ENCODE measurements around the gene SPSB1.
A peak's percentile ranks its signal among the peaks of the same experiment; 100 is the strongest.

Gene SPSB1

GRCh38 chr1:9316080-9316444 is 23.4 kb downstream of the SPSB1 start:
- ChIA-PET POLR2A (no interaction called here), CTCF (no interaction called here)
- 70% methylated on average over 7 of the region's 7 CpGs for WGBS (ENCODE audit: insufficient coverage)
- peaks cover 0 to 27% (median 16%) of the 10 kb centered on the region in 4 experiments for H3K4me1 ChIP-seq (ENCODE audit: control extremely low read depth in 1 of 4, control insufficient read depth in 4 of 4, insufficient read depth in 4 of 4, low read length in 3 of 4)
- no peak overlapping the region for H3K27ac ChIP-seq (ENCODE audit: insufficient read depth in 1 of 2, low read depth in 1 of 2, low read length in 2 of 2, poor library complexity in 1 of 2, severe bottlenecking in 2 of 2)
- DNase-seq = peak in 1 of 3 donors; percentile 35
- H3K4me3 ChIP-seq (ENCODE audit: control insufficient read depth in 1 of 7, extremely low read depth in 1 of 7, insufficient read depth in 4 of 7, low read depth in 2 of 7, low read length in 6 of 7) = no peak overlapping the region
- no peaks in the 10 kb centered on the region for H3K36me3 ChIP-seq (ENCODE audit: control insufficient read depth in 4 of 4, insufficient read depth in 4 of 4, low read length in 3 of 4)
- peaks cover 0 to 7% (median 0%) of the 10 kb centered on the region in 5 experiments for H3K27me3 ChIP-seq (replicated peaks in 2 of 5; ENCODE audit: control insufficient read depth in 4 of 5, insufficient read depth in 5 of 5, low read length in 4 of 5)
- no peaks in the 10 kb centered on the region for H3K9me3 ChIP-seq (ENCODE audit: control extremely low read depth in 1 of 5, control insufficient read depth in 4 of 5, insufficient read depth in 2 of 5, low read depth in 1 of 5, low read length in 4 of 5)

GRCh38 chr1:9316512-9316911 is 23.8 kb downstream of the SPSB1 start:
- 97% methylated on average over 22 of the region's 24 CpGs for WGBS (ENCODE audit: insufficient coverage)
- DNase-seq = no peak
- Histone ChIP-seq H3K27ac (ENCODE audit: insufficient read depth in 1 of 2, low read depth in 1 of 2, low read length in 2 of 2, poor library complexity in 1 of 2, severe bottlenecking in 2 of 2) (no peak overlapping the region), H3K27me3 (replicated peaks in 2 of 5; ENCODE audit: control insufficient read depth in 4 of 5, insufficient read depth in 5 of 5, low read length in 4 of 5) (peaks cover 0 to 9% (median 0%) of the 10 kb centered on the region in 5 experiments), H3K9me3 (ENCODE audit: control extremely low read depth in 1 of 5, control insufficient read depth in 4 of 5, insufficient read depth in 2 of 5, low read depth in 1 of 5, low read length in 4 of 5) (no peaks in the 10 kb centered on the region), H3K36me3 (ENCODE audit: control insufficient read depth in 4 of 4, insufficient read depth in 4 of 4, low read length in 3 of 4) (no peaks in the 10 kb centered on the region), H3K4me3 (ENCODE audit: control insufficient read depth in 1 of 7, extremely low read depth in 1 of 7, insufficient read depth in 4 of 7, low read depth in 2 of 7, low read length in 6 of 7) (no peak overlapping the region), H3K4me1 (ENCODE audit: control extremely low read depth in 1 of 4, control insufficient read depth in 4 of 4, insufficient read depth in 4 of 4, low read length in 3 of 4) (peaks cover 0 to 27% (median 16%) of the 10 kb centered on the region in 4 experiments)
- POLR2A ChIA-PET = no interaction called here
- CTCF ChIA-PET = interaction anchor here (1.0 kb wide), 1 partner anchor 139 kb away, joined by 4 read pairs; no protein-coding TSS in a partner anchor

GRCh38 chr1:9317072-9317471 is 24.4 kb downstream of the SPSB1 start:
- H3K27me3 ChIP-seq (replicated peaks in 2 of 5; ENCODE audit: control insufficient read depth in 4 of 5, insufficient read depth in 5 of 5, low read length in 4 of 5) = peaks cover 0 to 14% (median 0%) of the 10 kb centered on the region in 5 experiments
- H3K9me3 ChIP-seq (ENCODE audit: control extremely low read depth in 1 of 5, control insufficient read depth in 4 of 5, insufficient read depth in 2 of 5, low read depth in 1 of 5, low read length in 4 of 5) = no peaks in the 10 kb centered on the region
- no peaks in the 10 kb centered on the region for H3K36me3 ChIP-seq (ENCODE audit: control insufficient read depth in 4 of 4, insufficient read depth in 4 of 4, low read length in 3 of 4)
- WGBS (ENCODE audit: insufficient coverage) = 93% methylated on average over 4 of the region's 7 CpGs
- ChIA-PET CTCF (interaction anchor here (1.0 kb wide), 1 partner anchor 139 kb away, joined by 4 read pairs; no protein-coding TSS in a partner anchor), POLR2A (interaction anchor here (0.7 to 1.4 kb wide), 3 partner anchors 81 to 124 kb away, joined by 3 to 9 read pairs (median 8); no protein-coding TSS in a partner anchor)
- H3K4me1 ChIP-seq (ENCODE audit: control extremely low read depth in 1 of 4, control insufficient read depth in 4 of 4, insufficient read depth in 4 of 4, low read length in 3 of 4) = peaks cover 0 to 27% (median 16%) of the 10 kb centered on the region in 4 experiments
- no peak overlapping the region for H3K27ac ChIP-seq (ENCODE audit: insufficient read depth in 1 of 2, low read depth in 1 of 2, low read length in 2 of 2, poor library complexity in 1 of 2, severe bottlenecking in 2 of 2)
- DNase-seq = no peak
- no peak overlapping the region for H3K4me3 ChIP-seq (ENCODE audit: control insufficient read depth in 1 of 7, extremely low read depth in 1 of 7, insufficient read depth in 4 of 7, low read depth in 2 of 7, low read length in 6 of 7)

- peak; percentile 34 to 81 (median 81) for DNase-seq
- H3K27ac ChIP-seq (ENCODE audit: insufficient read depth in 1 of 2, low read depth in 1 of 2, low read length in 2 of 2, poor library complexity in 1 of 2, severe bottlenecking in 2 of 2) = no peak overlapping the region
- peaks cover 0 to 27% (median 16%) of the 10 kb centered on the region in 4 experiments for H3K4me1 ChIP-seq (ENCODE audit: control extremely low read depth in 1 of 4, control insufficient read depth in 4 of 4, insufficient read depth in 4 of 4, low read length in 3 of 4)
- H3K4me3 ChIP-seq (ENCODE audit: control insufficient read depth in 1 of 7, extremely low read depth in 1 of 7, insufficient read depth in 4 of 7, low read depth in 2 of 7, low read length in 6 of 7) = peak overlapping the region in 2 of 7 experiments; percentile 11 to 23
- peaks cover 0 to 14% (median 0%) of the 10 kb centered on the region in 5 experiments for H3K27me3 ChIP-seq (replicated peaks in 2 of 5; ENCODE audit: control insufficient read depth in 4 of 5, insufficient read depth in 5 of 5, low read length in 4 of 5)
- ChIA-PET CTCF (interaction anchor here (1.0 to 1.3 kb wide), 2 partner anchors 11 to 138 kb away, joined by 3 to 4 read pairs; no protein-coding TSS in a partner anchor), POLR2A (interaction anchor here (0.7 to 1.4 kb wide), 3 partner anchors 82 to 123 kb away, joined by 3 to 9 read pairs (median 8); no protein-coding TSS in a partner anchor)
- H3K36me3 ChIP-seq (ENCODE audit: control insufficient read depth in 4 of 4, insufficient read depth in 4 of 4, low read length in 3 of 4) = no peaks in the 10 kb centered on the region
- WGBS (ENCODE audit: insufficient coverage) = 21% methylated on average over 25 of the region's 28 CpGs
- H3K9me3 ChIP-seq (ENCODE audit: control extremely low read depth in 1 of 5, control insufficient read depth in 4 of 5, insufficient read depth in 2 of 5, low read depth in 1 of 5, low read length in 4 of 5) = no peaks in the 10 kb centered on the region
Observed at GRCh38 chr1:9317591-9318417, 25.1 kb downstream of the SPSB1 start.

GRCh38 chr1:9319208-9319788 is 26.6 kb downstream of the SPSB1 start:
- POLR2A ChIA-PET = no interaction called here

GRCh38 chr1:9319789-9320519 is 27.3 kb downstream of the SPSB1 start:
- no peak overlapping the region for H3K27ac ChIP-seq (ENCODE audit: insufficient read depth in 1 of 2, low read depth in 1 of 2, low read length in 2 of 2, poor library complexity in 1 of 2, severe bottlenecking in 2 of 2)
- POLR2A ChIA-PET = no interaction called here
- CTCF ChIA-PET = no interaction called here
- 91% methylated on average over 19 of the region's 21 CpGs for WGBS (ENCODE audit: insufficient coverage)
- H3K4me1 ChIP-seq (ENCODE audit: control extremely low read depth in 1 of 4, control insufficient read depth in 4 of 4, insufficient read depth in 4 of 4, low read length in 3 of 4) = peaks cover 0 to 27% (median 16%) of the 10 kb centered on the region in 4 experiments
- DNase-seq = no peak
- peaks cover 0 to 14% (median 0%) of the 10 kb centered on the region in 5 experiments for H3K27me3 ChIP-seq (replicated peaks in 2 of 5; ENCODE audit: control insufficient read depth in 4 of 5, insufficient read depth in 5 of 5, low read length in 4 of 5)
- H3K36me3 ChIP-seq (ENCODE audit: control insufficient read depth in 4 of 4, insufficient read depth in 4 of 4, low read length in 3 of 4) = no peaks in the 10 kb centered on the region
- H3K4me3 ChIP-seq (ENCODE audit: control insufficient read depth in 1 of 7, extremely low read depth in 1 of 7, insufficient read depth in 4 of 7, low read depth in 2 of 7, low read length in 6 of 7) = no peak overlapping the region
- no peaks in the 10 kb centered on the region for H3K9me3 ChIP-seq (ENCODE audit: control extremely low read depth in 1 of 5, control insufficient read depth in 4 of 5, insufficient read depth in 2 of 5, low read depth in 1 of 5, low read length in 4 of 5)

More at GRCh38 chr1:9319208-9319788, 26.6 kb downstream of the SPSB1 start:
- CTCF ChIA-PET = no interaction called here
- WGBS (ENCODE audit: insufficient coverage) = 97% methylated on average over 17 of the region's 20 CpGs
- H3K9me3 ChIP-seq (ENCODE audit: control extremely low read depth in 1 of 5, control insufficient read depth in 4 of 5, insufficient read depth in 2 of 5, low read depth in 1 of 5, low read length in 4 of 5) = no peaks in the 10 kb centered on the region
- peaks cover 0 to 14% (median 0%) of the 10 kb centered on the region in 5 experiments for H3K27me3 ChIP-seq (replicated peaks in 2 of 5; ENCODE audit: control insufficient read depth in 4 of 5, insufficient read depth in 5 of 5, low read length in 4 of 5)
- H3K4me3 ChIP-seq (ENCODE audit: control insufficient read depth in 1 of 7, extremely low read depth in 1 of 7, insufficient read depth in 4 of 7, low read depth in 2 of 7, low read length in 6 of 7) = no peak overlapping the region
- peaks cover 0 to 27% (median 16%) of the 10 kb centered on the region in 4 experiments for H3K4me1 ChIP-seq (ENCODE audit: control extremely low read depth in 1 of 4, control insufficient read depth in 4 of 4, insufficient read depth in 4 of 4, low read length in 3 of 4)
- no peaks in the 10 kb centered on the region for H3K36me3 ChIP-seq (ENCODE audit: control insufficient read depth in 4 of 4, insufficient read depth in 4 of 4, low read length in 3 of 4)
- no peak overlapping the region for H3K27ac ChIP-seq (ENCODE audit: insufficient read depth in 1 of 2, low read depth in 1 of 2, low read length in 2 of 2, poor library complexity in 1 of 2, severe bottlenecking in 2 of 2)
- DNase-seq = no peak
